H1 (cell line): Measurements from ENCODE around the gene POLR2C. TPM values are rescaled to one million over a fixed set of nuclear protein-coding genes. Genes with fewer than 3 reads are reported as not detected.

ENCODE experiments used
- CTCF ChIA-PET: fragments of 300-600 bp; sonication (Branson Sonifier 250); formaldehyde crosslinking; loops from one replicate; lab custom pipeline; 2021; ENCODE audit not compliant: partially characterized antibody; lab: Charles Lee
- POLR2A ChIA-PET: fragments of 300-600 bp; sonication (Branson Sonifier 250); formaldehyde crosslinking; loops from one replicate; lab custom pipeline; 2021; ENCODE audit warnings: inconsistent platforms; ENCODE audit not compliant: partially characterized antibody; lab: Charles Lee
- DNase-seq, 2 experiments: peaks; one replicate each; pipeline versions ENCODE4 v3.0.0 to v3.0.0-alpha.2; 2010 to 2022; ENCODE audit warnings: low spot score in 2 of 2, low read depth in 1 of 2, mixed read lengths in 1 of 2
- FAIRE-seq: peaks from 2 replicates; lab custom pipeline; 2011; peaks lifted over from hg19 to GRCh38; lab: Jason Lieb, UNC
- H2AFZ ChIP-seq: 2 replicates; pipeline ENCODE4 v1.8.1; 2012; ENCODE audit warnings: low read length, inconsistent platforms
- H2AK5ac ChIP-seq: 2 replicates; pipeline ENCODE4 v1.6.1; 2013; ENCODE audit warnings: low read depth, low read length
- H2BK120ac ChIP-seq: replicated peaks from 2 replicates; pipeline ENCODE3; 2013; ENCODE audit warnings: low read depth, low read length, inconsistent platforms
- H2BK12ac ChIP-seq: 2 replicates; pipeline ENCODE4 v1.6.1; 2013; ENCODE audit warnings: low read depth, low read length
- H2BK15ac ChIP-seq: 2 replicates; pipeline ENCODE4 v1.6.1; 2013; ENCODE audit warnings: low read length
- H2BK20ac ChIP-seq: 2 replicates; pipeline ENCODE4 v1.6.1; 2013; ENCODE audit warnings: low read length
- H2BK5ac ChIP-seq: 2 replicates; pipeline ENCODE4 v1.6.1; 2013; ENCODE audit warnings: low read depth, low read length
- H3K14ac ChIP-seq: 2 replicates; pipeline ENCODE4 v1.6.1; 2013; ENCODE audit warnings: inconsistent platforms; ENCODE audit not compliant: insufficient read length
- H3K18ac ChIP-seq: 2 replicates; pipeline ENCODE4 v1.6.1; 2013; ENCODE audit warnings: low read length; ENCODE audit errors: extremely low read depth
- H3K23ac ChIP-seq: 2 replicates; pipeline ENCODE4 v1.6.1; 2013; ENCODE audit warnings: inconsistent platforms; ENCODE audit not compliant: insufficient read length
- H3K23me2 ChIP-seq: 2 replicates; pipeline ENCODE4 v1.6.1; 2013; ENCODE audit warnings: low read depth, low read length
- H3K27ac ChIP-seq: 2 replicates; pipeline ENCODE4 v1.6.1; 2011; ENCODE audit warnings: low read depth, low read length, inconsistent platforms
- H3K27me3 ChIP-seq, 4 experiments: replicated peaks in 1 of 4; 1 replicate in 1 of 4; 2 replicates in 3 of 4; pipeline versions ENCODE4 v1.6.1 to v1.8.1; 2011 to 2013; ENCODE audit warnings: low read length in 3 of 4, mild to moderate bottlenecking in 3 of 4, inconsistent platforms in 2 of 4, mixed read lengths in 2 of 4, moderate library complexity in 1 of 4; ENCODE audit not compliant: control insufficient read depth in 3 of 4, insufficient read depth in 3 of 4; ENCODE audit errors: extremely low read depth in 1 of 4
- H3K36me3 ChIP-seq, 4 experiments: 2 replicates each; pipeline versions ENCODE4 v1.6.1 to v1.8.1; 2011 to 2013; ENCODE audit warnings: mild to moderate bottlenecking in 4 of 4, low read length in 3 of 4, moderate library complexity in 2 of 4, control low read depth in 1 of 4, inconsistent platforms in 1 of 4; ENCODE audit not compliant: insufficient read depth in 4 of 4, control insufficient read depth in 2 of 4
- H3K4ac ChIP-seq: replicated peaks from 2 replicates; pipeline ENCODE3; 2013; ENCODE audit warnings: low read length, low read depth, mixed read lengths, inconsistent platforms; ENCODE audit not compliant: insufficient read length
- H3K4me1 ChIP-seq, 4 experiments: replicated peaks in 1 of 4; 1 replicate in 1 of 4; 2 replicates in 3 of 4; pipeline versions ENCODE4 v1.6.1 to v1.8.1; 2011 to 2013; ENCODE audit warnings: low read length in 3 of 4, inconsistent platforms in 2 of 4, mixed read lengths in 1 of 4; ENCODE audit not compliant: insufficient read depth in 4 of 4, control insufficient read depth in 3 of 4
- H3K4me2 ChIP-seq, 2 experiments: 2 replicates each; pipeline versions ENCODE4 v1.6.1 to v1.8.1; 2011 to 2013; ENCODE audit warnings: low read depth in 2 of 2, low read length in 2 of 2, control low read depth in 1 of 2, inconsistent platforms in 1 of 2, mild to moderate bottlenecking in 1 of 2; ENCODE audit not compliant: insufficient read depth in 1 of 2
- H3K4me3 ChIP-seq, 4 experiments: fragments of 200-600, 300-600 bp in 1 of 4; sonication (generic), shearing (Covaris generic), sonication (Bioruptor Twin) in 1 of 4; 2 replicates each; pipeline versions ENCODE4 v1.5.1 to v1.8.1; 2011 to 2016; ENCODE audit warnings: low read length in 4 of 4, low read depth in 3 of 4, control low read depth in 2 of 4, inconsistent platforms in 2 of 4, mild to moderate bottlenecking in 2 of 4, mixed read lengths in 1 of 4, moderate library complexity in 1 of 4; ENCODE audit not compliant: insufficient read depth in 2 of 4; ENCODE audit errors: extremely low read depth in 1 of 4
- H3K56ac ChIP-seq: replicated peaks from 2 replicates; pipeline ENCODE3; 2013; ENCODE audit warnings: low read depth, mild to moderate bottlenecking, mixed read lengths, low read length, inconsistent platforms; ENCODE audit not compliant: insufficient read length
- H3K79me1 ChIP-seq: 2 replicates; pipeline ENCODE4 v1.6.1; 2013; ENCODE audit warnings: low read depth, low read length, control low read depth
- H3K79me2 ChIP-seq, 2 experiments: 2 replicates each; pipeline versions ENCODE4 v1.6.1 to v1.8.1; 2012 to 2013; ENCODE audit warnings: low read length in 2 of 2, mild to moderate bottlenecking in 2 of 2, inconsistent platforms in 1 of 2; ENCODE audit not compliant: insufficient read depth in 2 of 2, control insufficient read depth in 1 of 2
- H3K9ac ChIP-seq, 4 experiments: replicated peaks in 1 of 4; 1 replicate in 1 of 4; 2 replicates in 3 of 4; pipeline versions ENCODE4 v1.6.1 to v1.8.1; 2011 to 2013; ENCODE audit warnings: low read depth in 3 of 4, low read length in 3 of 4, control low read depth in 2 of 4, mild to moderate bottlenecking in 2 of 4, moderate library complexity in 2 of 4, inconsistent platforms in 1 of 4; ENCODE audit errors: extremely low read depth in 1 of 4
- H3K9me3 ChIP-seq, 2 experiments: 2 replicates each; pipeline versions ENCODE4 v1.6.1 to v1.8.1; 2012 to 2013; ENCODE audit warnings: mild to moderate bottlenecking in 2 of 2, moderate library complexity in 2 of 2, control low read depth in 1 of 2, inconsistent platforms in 1 of 2, low read depth in 1 of 2, low read length in 1 of 2, mixed read lengths in 1 of 2; ENCODE audit not compliant: insufficient read depth in 2 of 2
- H4K20me1 ChIP-seq, 2 experiments: replicated peaks in 1 of 2; 2 replicates each; pipeline versions ENCODE3 to v1.8.1; 2011 to 2013; ENCODE audit warnings: inconsistent platforms in 2 of 2, low read length in 2 of 2, mild to moderate bottlenecking in 1 of 2; ENCODE audit not compliant: insufficient read depth in 2 of 2, control insufficient read depth in 1 of 2
- H4K5ac ChIP-seq: 2 replicates; pipeline ENCODE4 v1.6.1; 2013; ENCODE audit warnings: low read length, low read depth, mixed read lengths, inconsistent platforms; ENCODE audit not compliant: insufficient read length
- H4K8ac ChIP-seq: 2 replicates; pipeline ENCODE4 v1.8.0; 2013; ENCODE audit warnings: mild to moderate bottlenecking, moderate library complexity, low read length, inconsistent platforms; ENCODE audit not compliant: insufficient read depth; ENCODE audit errors: extremely low read depth
- H4K91ac ChIP-seq: replicated peaks from 2 replicates; pipeline ENCODE3; 2013; ENCODE audit warnings: low read length, mixed read lengths, inconsistent platforms; ENCODE audit not compliant: insufficient read length
- BACH1 ChIP-seq: IDR thresholded peaks from 2 replicates; pipeline ENCODE4 v1.6.1; 2012; ENCODE audit warnings: low read length, improper control_type of control experiment
- CBX5 ChIP-seq: fragments of 300-800, 300-1000 bp; sonication (generic); IDR thresholded peaks from 2 replicates; pipeline ENCODE4 v1.7.1; 2016; ENCODE audit warnings: antibody characterized with exemption, low read length, low read depth
- CEBPB ChIP-seq: IDR thresholded peaks from 2 replicates; pipeline ENCODE4 v1.6.1; 2012; ENCODE audit warnings: low read depth, low read length
- EP300 ChIP-seq, 2 experiments: IDR thresholded peaks; 1 replicate in 1 of 2; 2 replicates in 1 of 2; pipeline ENCODE4 v1.6.1; 2011 to 2012; ENCODE audit warnings: low read depth in 2 of 2, low read length in 2 of 2, mild to moderate bottlenecking in 2 of 2, borderline replicate concordance in 1 of 2, inconsistent platforms in 1 of 2, moderate library complexity in 1 of 2
- JUND ChIP-seq: IDR thresholded peaks from 2 replicates; pipeline ENCODE4 v1.6.1; 2011; ENCODE audit warnings: mild to moderate bottlenecking, improper control_type of control experiment, low read length
- SIRT6 ChIP-seq: IDR thresholded peaks from one replicate; pipeline ENCODE4 v1.7.1; 2012; ENCODE audit warnings: low read length, inconsistent platforms
- TAF7 ChIP-seq: optimal IDR thresholded peaks from 2 replicates; pipeline ENCODE3; 2011; ENCODE audit warnings: low read depth, mild to moderate bottlenecking, inconsistent platforms, low read length, moderate library complexity, borderline replicate concordance
- YY1 ChIP-seq: IDR thresholded peaks from 2 replicates; pipeline ENCODE4 v1.6.1; 2011; ENCODE audit warnings: low read depth, mild to moderate bottlenecking, low read length
- WGBS, 2 experiments: shearing (Covaris generic) in 1 of 2; methylation state at CpG; one replicate each; pipeline versions ENCODE4 v1.1.6 to v1.1.7; 2013 to 2015; ENCODE audit warnings: low lambda C conversion rate in 2 of 2, mixed read lengths in 2 of 2, inconsistent platforms in 1 of 2, low coverage in 1 of 2, missing lambda C conversion rate in 1 of 2; ENCODE audit not compliant: insufficient replicate concordance in 2 of 2, insufficient coverage in 1 of 2, insufficient read length in 1 of 2; ENCODE audit errors: extremely low coverage in 1 of 2, missing lambda C conversion rate in 1 of 2; 5-methylcytosine and 5-hydroxymethylcytosine counted together
- polyA plus RNA-seq, 7 experiments: library from polyadenylated mRNA; depleted of rRNA in 3 of 7; stranded (reverse) in 5 of 7; unstranded in 2 of 7; fragments of >200 nt in 5 of 7; fragments of 200-250 nt in 2 of 7; gene quantifications; 1 replicate in 5 of 7; 2 replicates in 1 of 7; 4 replicates in 1 of 7; pipeline versions ENCODE4 v1.2.1 to v1.2.3, GENCODE V29; 2011 to 2013; ENCODE audit warnings: missing spikeins in 2 of 7, mixed read lengths in 2 of 7
- total RNA-seq: library from RNA; stranded (reverse); fragmentation: NEBNext Ultra II Directional; extraction: Animal tissue kit (Norgen Biotek cat#: 25700); gene quantifications from 2 replicates; pipeline ENCODE4 v1.2.1, GENCODE V29; 2021

Gene POLR2C
- total and polyA plus RNA-seq, 2 of the 8 experiments (the other 6 are each of a cell fraction or from before 2014, with no cell fraction given), result 72.5 to 132 TPM

GRCh38 chr16:57483725-57484514, 21.4 kb downstream of the POLR2C start:
- ChIA-PET CTCF (interaction anchor here (1.4 to 15.0 kb wide), 3 partner anchors 22 to 183 kb away, joined by 3 to 210 read pairs (median 144); partner anchors contain the start of gene POLR2C), POLR2A (interaction anchor here (1.0 to 1.8 kb wide), 3 partner anchors 9 to 53 kb away, joined by 4 to 6 read pairs (median 4); no protein-coding TSS in a partner anchor)
- Histone ChIP-seq H3K79me1 (no peaks in the 10 kb centered on the region), H3K4me1 (peaks cover 0 to 27% (median 16%) of the 10 kb centered on the region in 4 experiments; a peak in 6 of 7 replicates), H2BK5ac (no peak overlapping the region), H3K79me2 (no peaks in the 10 kb centered on the region), H2BK20ac (peak overlapping the region; percentile 61; the same call in 1 of the 2 replicates), H3K4ac (no peak overlapping the region), H2BK15ac (no peak overlapping the region), H2BK12ac (no peak overlapping the region), H3K23ac (no peak overlapping the region), H3K27me3 (peaks cover 0 to 12% (median 4%) of the 10 kb centered on the region in 4 experiments; a peak in 4 of 7 replicates), H4K8ac (peak overlapping the region; percentile 29), H3K56ac (no peak overlapping the region), H4K20me1 (no peaks in the 10 kb centered on the region), H4K91ac (no peak overlapping the region), H3K4me3 (no peak overlapping the region), H3K14ac (no peak overlapping the region), H3K9ac (no peak overlapping the region), H2AFZ (no peak overlapping the region), H3K18ac (no peak overlapping the region; the same call in 1 of the 2 replicates), H4K5ac (no peak overlapping the region), H3K36me3 (no peaks in the 10 kb centered on the region), H3K9me3 (no peaks in the 10 kb centered on the region), H2BK120ac (no peak overlapping the region), H3K23me2 (peaks cover 16% of the 10 kb centered on the region; the same call in 1 of the 2 replicates), H3K4me2 (no peak overlapping the region), H3K27ac (no peak overlapping the region), H2AK5ac (no peak overlapping the region)
- no peak for DNase-seq
- no peak for FAIRE-seq
- TF ChIP-seq EP300 (IDR thresholded peaks at IDR 0.05; ENCODE audit: borderline replicate concordance in 1 of 2, low read depth in 2 of 2, low read length in 2 of 2) (no peak), TAF7 (no peak), YY1 (no peak), JUND (no peak), CBX5 (no peak), CEBPB (no peak), BACH1 (no peak), SIRT6 (no peak)
- 91% methylated on average over 18 of the region's 19 CpGs; no CpG with 5 or more reads in 1 of the 2 experiments for WGBS, 2 experiments
